Neural progenitor cell (in vitro differentiated cells): ENCODE results near the gene CD300C. TPM values are rescaled to one million over a fixed set of nuclear protein-coding genes. Genes with fewer than 3 reads are reported as not detected.
A peak's percentile ranks its signal among the peaks of the same experiment; 100 is the strongest.

Experiments used
- DNase-seq: peaks from one replicate; pipeline ENCODE4 v3.0.0-alpha.2; 2016; ENCODE audit warnings: low spot score
- H2AFZ ChIP-seq: fragments of 200-600 bp; sonication (generic); replicated peaks from 2 replicates; pipeline ENCODE4 v1.6.1; 2016; ENCODE audit warnings: antibody characterized with exemption
- H3F3A ChIP-seq: fragments of 200-600 bp; sonication (generic); 2 replicates; pipeline ENCODE4 v1.6.1; 2016; ENCODE audit warnings: antibody characterized with exemption, low read depth
- H3K27ac ChIP-seq: fragments of 200-600 bp; sonication (generic); 2 replicates; pipeline ENCODE4 v1.5.1; 2016; ENCODE audit warnings: mild to moderate bottlenecking
- H3K27me3 ChIP-seq: fragments of 200-600 bp; sonication (generic); 2 replicates; pipeline ENCODE4 v1.6.1; 2016; ENCODE audit warnings: mild to moderate bottlenecking, moderate library complexity
- H3K36me3 ChIP-seq: fragments of 200-600 bp; sonication (generic); 2 replicates; pipeline ENCODE4 v1.5.1; 2016
- H3K4me1 ChIP-seq: fragments of 200-600 bp; sonication (generic); 2 replicates; pipeline ENCODE4 v1.6.1; 2016; ENCODE audit warnings: mixed run types
- H3K4me2 ChIP-seq: fragments of 200-600 bp; sonication (generic); 2 replicates; pipeline ENCODE4 v1.6.1; 2016
- H3K4me3 ChIP-seq: fragments of 200-600 bp; sonication (generic); 2 replicates; pipeline ENCODE4 v1.5.1; 2016
- H3K79me2 ChIP-seq: fragments of 200-600 bp; sonication (generic); 2 replicates; pipeline ENCODE4 v1.6.1; 2016; ENCODE audit warnings: low read depth
- H3K9ac ChIP-seq: fragments of 200-600 bp; sonication (generic); 2 replicates; pipeline ENCODE4 v1.6.1; 2016
- H3K9me3 ChIP-seq: fragments of 200-600 bp; sonication (generic); 2 replicates; pipeline ENCODE4 v1.5.1; 2016; ENCODE audit warnings: low read depth
- H4K20me1 ChIP-seq: fragments of 200-600 bp; sonication (generic); 2 replicates; pipeline ENCODE4 v1.6.1; 2016; ENCODE audit warnings: low read depth
- H3K27ac Mint-ChIP-seq: 3 replicates; pipeline ENCODE4 v1.8.0; 2021; ENCODE audit warnings: mixed read lengths
- H3K27me3 Mint-ChIP-seq: 2 replicates; pipeline ENCODE4 v1.8.0; 2022; ENCODE audit warnings: low read depth, mild to moderate bottlenecking, inconsistent platforms, moderate library complexity, mixed read lengths; ENCODE audit not compliant: insufficient read depth
- H3K36me3 Mint-ChIP-seq: 3 replicates; pipeline ENCODE4 v1.8.0; 2021; ENCODE audit warnings: mixed read lengths
- H3K4me1 Mint-ChIP-seq: 3 replicates; pipeline ENCODE4 v1.8.0; 2021; ENCODE audit warnings: mixed read lengths
- H3K4me3 Mint-ChIP-seq: 3 replicates; pipeline ENCODE4 v1.8.0; 2021; ENCODE audit warnings: mild to moderate bottlenecking, moderate library complexity, mixed read lengths
- H3K9me3 Mint-ChIP-seq: 3 replicates; pipeline ENCODE4 v1.8.0; 2020; ENCODE audit warnings: mixed read lengths
- CTCF ChIP-seq: fragments of 200-600 bp; sonication (generic); IDR thresholded peaks from 2 replicates; pipeline ENCODE4 v1.5.1; 2017; ENCODE audit warnings: antibody characterized with exemption, mild to moderate bottlenecking
- EZH2 ChIP-seq: fragments of 200-600 bp; sonication (generic); IDR thresholded peaks from 2 replicates; pipeline ENCODE4 v1.6.1; 2017; ENCODE audit warnings: antibody characterized with exemption, mild to moderate bottlenecking, moderate library complexity
- EZH2phosphoT487 ChIP-seq: fragments of 200-600 bp; sonication (generic); IDR thresholded peaks from 2 replicates; pipeline ENCODE4 v1.6.1; 2017; ENCODE audit warnings: antibody characterized with exemption
- total RNA-seq: library from RNA; depleted of rRNA; stranded (reverse); fragments of >200 nt; gene quantifications from 2 replicates; pipeline ENCODE4 v1.2.3, GENCODE V29; 2015; ENCODE audit warnings: low replicate concordance

The CD300C gene
- total RNA-seq, 1 donor from 2014 or later = not detected

- H3K4me2 ChIP-seq = no peak overlapping the region
- Mint-ChIP-seq H3K27me3 (peaks cover 15% of the 10 kb centered on the region), H3K27ac (no peak overlapping the region), H3K4me1 (no peaks in the 10 kb centered on the region), H3K9me3 (no peaks in the 10 kb centered on the region), H3K36me3 (no peaks in the 10 kb centered on the region), H3K4me3 (no peak overlapping the region)
- H2AFZ ChIP-seq = no peak overlapping the region
- H3K79me2 ChIP-seq = no peaks in the 10 kb centered on the region
- H3K27ac ChIP-seq = no peak overlapping the region
- H3K9me3 ChIP-seq = no peaks in the 10 kb centered on the region
- H3K27me3 ChIP-seq = peaks cover 24% of the 10 kb centered on the region
- no peak for DNase-seq
- TF ChIP-seq CTCF = peak; percentile 6
- TF ChIP-seq EZH2 = no peak
- H4K20me1 ChIP-seq = no peaks in the 10 kb centered on the region
- H3F3A ChIP-seq = no peaks in the 10 kb centered on the region
- H3K4me3 ChIP-seq = no peak overlapping the region
- H3K4me1 ChIP-seq = no peaks in the 10 kb centered on the region
- H3K9ac ChIP-seq = no peak overlapping the region
- H3K36me3 ChIP-seq = no peaks in the 10 kb centered on the region
Measured at GRCh38 chr17:74573169-74573568, 27.3 kb upstream of the CD300C start.

- H3K9me3 Mint-ChIP-seq = no peaks in the 10 kb centered on the region
- Histone ChIP-seq H3K4me2 (no peak overlapping the region), H3K27ac (no peak overlapping the region), H3F3A (no peaks in the 10 kb centered on the region), H2AFZ (no peak overlapping the region), H3K36me3 (no peaks in the 10 kb centered on the region), H3K4me1 (no peaks in the 10 kb centered on the region), H4K20me1 (no peaks in the 10 kb centered on the region), H3K79me2 (no peaks in the 10 kb centered on the region), H3K27me3 (peaks cover 24% of the 10 kb centered on the region), H3K4me3 (no peak overlapping the region), H3K9ac (no peak overlapping the region), H3K9me3 (no peaks in the 10 kb centered on the region)
- H3K4me1 Mint-ChIP-seq = no peaks in the 10 kb centered on the region
- H3K27me3 Mint-ChIP-seq = peaks cover 12% of the 10 kb centered on the region
- H3K36me3 Mint-ChIP-seq = no peaks in the 10 kb centered on the region
- no peak for DNase-seq
- H3K27ac Mint-ChIP-seq = no peak overlapping the region
- TF ChIP-seq CTCF = no peak
- TF ChIP-seq EZH2 = no peak
- no peak for TF ChIP-seq EZH2phosphoT487
- no peak overlapping the region for H3K4me3 Mint-ChIP-seq
Measured at GRCh38 chr17:74571621-74572270, 25.8 kb upstream of the CD300C start.

GRCh38 chr17:74569020-74570003, 23.4 kb upstream of the CD300C start:
- no peaks in the 10 kb centered on the region for H3K9me3 ChIP-seq
- H3K4me3 Mint-ChIP-seq = no peak overlapping the region
- H3K36me3 Mint-ChIP-seq = no peaks in the 10 kb centered on the region
- H3K36me3 ChIP-seq = no peaks in the 10 kb centered on the region
- no peak overlapping the region for H3K27ac ChIP-seq
- H3K79me2 ChIP-seq = no peaks in the 10 kb centered on the region
- no peak overlapping the region for H3K9ac ChIP-seq
- H3K4me3 ChIP-seq = no peak overlapping the region
- H3K27me3 Mint-ChIP-seq = peaks cover 8% of the 10 kb centered on the region
- no peaks in the 10 kb centered on the region for H3K4me1 ChIP-seq
- no peak overlapping the region for H2AFZ ChIP-seq
- no peaks in the 10 kb centered on the region for H3F3A ChIP-seq
- H3K9me3 Mint-ChIP-seq = no peaks in the 10 kb centered on the region
- no peak overlapping the region for H3K4me2 ChIP-seq
- no peak for DNase-seq
- H3K27ac Mint-ChIP-seq = no peak overlapping the region
- no peaks in the 10 kb centered on the region for H4K20me1 ChIP-seq
- H3K4me1 Mint-ChIP-seq = no peaks in the 10 kb centered on the region
- TF ChIP-seq EZH2 = no peak
- TF ChIP-seq CTCF = no peak
- TF ChIP-seq EZH2phosphoT487 = no peak
- H3K27me3 ChIP-seq = peaks cover 13% of the 10 kb centered on the region
